GM21825 (cell line): Measurements from ENCODE around the gene FER.
"Not testable (repeated sequence)": the region's sequence is repeated elsewhere in the genome, so short reads cannot be mapped to it uniquely, and the experiment has no call there.

Experiments used
- ATAC-seq: cut with Tn5 transposase; IDR thresholded peaks from one replicate; pipeline ENCODE4 v1.9.1; 2021; ENCODE audit warnings: mild to moderate bottlenecking, moderate library complexity; ENCODE audit not compliant: unreplicated experiment

The FER gene

GRCh38 chr5:108747774-108748400 is at the start of gene FER:
Gene FER (plus strand): TSS chr5:108747897. CDS start chr5:108798183, 50,286 bp downstream.
- peak; percentile 25 for ATAC-seq

GRCh38 chr5:108700388-108700787 is 47.3 kb upstream of the FER start:
- ATAC-seq = not testable (repeated sequence)

- no peak for ATAC-seq
These were observed 46.8 kb upstream of the FER start for GRCh38 chr5:108700930-108701329.

GRCh38 chr5:108702546-108702945 is 45.2 kb upstream of the FER start:
- ATAC-seq = no peak

- ATAC-seq = no peak
These were observed 44.4 kb upstream of the FER start for GRCh38 chr5:108703313-108703712.

GRCh38 chr5:108707141-108707540 is 40.6 kb upstream of the FER start:
- ATAC-seq = no peak

- ATAC-seq = no peak
These were observed 35.8 kb upstream of the FER start for GRCh38 chr5:108711898-108712297.

- no peak for ATAC-seq
These were observed 32.3 kb upstream of the FER start for GRCh38 chr5:108715408-108715807.

GRCh38 chr5:108720391-108720790 is 27.3 kb upstream of the FER start:
- peak; percentile 93 for ATAC-seq

GRCh38 chr5:108726446-108727235 is 21.1 kb upstream of the FER start:
- no peak for ATAC-seq

- ATAC-seq = peak; percentile 5
These were observed 20.5 kb upstream of the FER start for GRCh38 chr5:108727236-108727650.

- peak; percentile 68 for ATAC-seq
These were observed 19.8 kb upstream of the FER start for GRCh38 chr5:108727651-108728565.

- peak; percentile 23 for ATAC-seq
These were observed 19.0 kb upstream of the FER start for GRCh38 chr5:108728566-108729241.

- no peak for ATAC-seq
These were observed 18.5 kb upstream of the FER start for GRCh38 chr5:108729242-108729615.

- ATAC-seq = peak; percentile 50
These were observed 16.9 kb upstream of the FER start for GRCh38 chr5:108730617-108731340.

GRCh38 chr5:108735790-108736189 is 11.9 kb upstream of the FER start:
- ATAC-seq = no peak

- no peak for ATAC-seq
These were observed 10.8 kb upstream of the FER start for GRCh38 chr5:108736855-108737254.

- no peak for ATAC-seq
These were observed 8.3 kb upstream of the FER start for GRCh38 chr5:108739376-108739775.

- ATAC-seq = no peak
These were observed 7.8 kb upstream of the FER start for GRCh38 chr5:108739906-108740305.

- ATAC-seq = no peak
These were observed 4.4 kb upstream of the FER start for GRCh38 chr5:108743319-108743718.
